Smooth muscle cell (in vitro differentiated cells): ENCODE results near the gene STRAP. TPM values are rescaled to one million over a fixed set of nuclear protein-coding genes. Genes with fewer than 3 reads are reported as not detected.

ENCODE experiments used
- DNase-seq: peaks from one replicate; lab custom pipeline; 2025; ENCODE audit not compliant: unreplicated experiment; lab: John Stamatoyannopoulos, UW
- H2AFZ ChIP-seq: fragments of 200-600 bp; sonication (generic); 2 replicates; pipeline ENCODE4 v1.6.0; 2016; ENCODE audit warnings: antibody characterized with exemption, low read depth, mild to moderate bottlenecking
- H3F3A ChIP-seq: fragments of 200-600 bp; sonication (generic); 2 replicates; pipeline ENCODE4 v1.6.0; 2017; ENCODE audit warnings: antibody characterized with exemption, low read depth
- H3K27ac ChIP-seq: fragments of 200-600 bp; sonication (generic); 2 replicates; pipeline ENCODE4 v1.5.1; 2016; ENCODE audit warnings: low read depth, mild to moderate bottlenecking
- H3K27me3 ChIP-seq: fragments of 200-600 bp; sonication (generic); 2 replicates; pipeline ENCODE4 v1.6.1; 2016; ENCODE audit warnings: low read depth, mild to moderate bottlenecking
- H3K36me3 ChIP-seq: fragments of 200-600 bp; sonication (generic); 2 replicates; pipeline ENCODE4 v1.5.1; 2016; ENCODE audit warnings: low read depth
- H3K4me1 ChIP-seq: fragments of 200-600 bp; sonication (generic); 2 replicates; pipeline ENCODE4 v1.5.1; 2016; ENCODE audit warnings: low read depth
- H3K4me2 ChIP-seq: fragments of 200-600 bp; sonication (generic); 2 replicates; pipeline ENCODE4 v1.6.0; 2016; ENCODE audit warnings: mild to moderate bottlenecking
- H3K4me3 ChIP-seq: fragments of 200-600 bp; sonication (generic); 2 replicates; pipeline ENCODE4 v1.5.1; 2016; ENCODE audit warnings: mild to moderate bottlenecking
- H3K79me2 ChIP-seq: fragments of 200-600 bp; sonication (generic); 2 replicates; pipeline ENCODE4 v1.6.0; 2016; ENCODE audit warnings: low read depth, mild to moderate bottlenecking
- H3K9ac ChIP-seq: fragments of 200-600 bp; sonication (generic); 2 replicates; pipeline ENCODE4 v1.6.0; 2016; ENCODE audit warnings: low read depth
- H3K9me3 ChIP-seq: fragments of 200-600 bp; sonication (generic); replicated peaks from 2 replicates; pipeline ENCODE4 v1.5.1; 2016; ENCODE audit warnings: low read depth
- H4K20me1 ChIP-seq: fragments of 200-600 bp; sonication (generic); 2 replicates; pipeline ENCODE4 v1.6.0; 2016; ENCODE audit warnings: low read depth
- WGBS: methylation state at CpG from one replicate; pipeline ENCODE4 v1.1.7; 2016; ENCODE audit warnings: low lambda C conversion rate; 5-methylcytosine and 5-hydroxymethylcytosine counted together
- polyA plus RNA-seq: library from polyadenylated mRNA; unstranded; fragments of >200 nt; fragmentation: Nextera tagmentation; extraction: Ambion mirVana; gene quantifications from 2 replicates; pipeline ENCODE4 v1.2.1, GENCODE V29; 2016
- total RNA-seq: library from RNA; depleted of rRNA; stranded (reverse); fragments of >200 nt; gene quantifications from 2 replicates; pipeline ENCODE4 v1.2.3, GENCODE V29; 2014
- TF ChIP-seq, protein P1 (sequence below): fragments of 200-600 bp; sonication (generic); IDR thresholded peaks from 2 replicates; pipeline ENCODE4 v1.5.1; 2017; ENCODE audit warnings: borderline replicate concordance, mild to moderate bottlenecking, antibody characterized with exemption; ENCODE audit not compliant: insufficient read depth, poor library complexity, severe bottlenecking

STRAP gene
- total and polyA plus RNA-seq, 2 experiments from 2014 or later, result 172 to 225 TPM

GRCh38 chr12:15928870-15929571, 46.8 kb downstream of the STRAP start:
- WGBS, result 65% methylated on average over 10 of the region's 10 CpGs
- H3K4me3 ChIP-seq, result no peak overlapping the region
- peaks cover 29% of the 10 kb centered on the region for H3K79me2 ChIP-seq
- H3K27me3 ChIP-seq, result no peaks in the 10 kb centered on the region
- DNase-seq, result no peak
- no peaks in the 10 kb centered on the region for H4K20me1 ChIP-seq
- H3K4me2 ChIP-seq, result peak overlapping the region; percentile 77
- peaks cover 44% of the 10 kb centered on the region for H3K4me1 ChIP-seq
- H3K9me3 ChIP-seq, result no peaks in the 10 kb centered on the region
- no peak overlapping the region for H2AFZ ChIP-seq
- TF ChIP-seq, protein P1, sequence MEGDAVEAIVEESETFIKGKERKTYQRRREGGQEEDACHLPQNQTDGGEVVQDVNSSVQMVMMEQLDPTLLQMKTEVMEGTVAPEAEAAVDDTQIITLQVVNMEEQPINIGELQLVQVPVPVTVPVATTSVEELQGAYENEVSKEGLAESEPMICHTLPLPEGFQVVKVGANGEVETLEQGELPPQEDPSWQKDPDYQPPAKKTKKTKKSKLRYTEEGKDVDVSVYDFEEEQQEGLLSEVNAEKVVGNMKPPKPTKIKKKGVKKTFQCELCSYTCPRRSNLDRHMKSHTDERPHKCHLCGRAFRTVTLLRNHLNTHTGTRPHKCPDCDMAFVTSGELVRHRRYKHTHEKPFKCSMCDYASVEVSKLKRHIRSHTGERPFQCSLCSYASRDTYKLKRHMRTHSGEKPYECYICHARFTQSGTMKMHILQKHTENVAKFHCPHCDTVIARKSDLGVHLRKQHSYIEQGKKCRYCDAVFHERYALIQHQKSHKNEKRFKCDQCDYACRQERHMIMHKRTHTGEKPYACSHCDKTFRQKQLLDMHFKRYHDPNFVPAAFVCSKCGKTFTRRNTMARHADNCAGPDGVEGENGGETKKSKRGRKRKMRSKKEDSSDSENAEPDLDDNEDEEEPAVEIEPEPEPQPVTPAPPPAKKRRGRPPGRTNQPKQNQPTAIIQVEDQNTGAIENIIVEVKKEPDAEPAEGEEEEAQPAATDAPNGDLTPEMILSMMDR, result no peak
- H3K36me3 ChIP-seq, result no peaks in the 10 kb centered on the region
- peak overlapping the region; percentile 87 for H3K27ac ChIP-seq
- H3F3A ChIP-seq, result no peaks in the 10 kb centered on the region
- peak overlapping the region; percentile 58 for H3K9ac ChIP-seq

DNA sequence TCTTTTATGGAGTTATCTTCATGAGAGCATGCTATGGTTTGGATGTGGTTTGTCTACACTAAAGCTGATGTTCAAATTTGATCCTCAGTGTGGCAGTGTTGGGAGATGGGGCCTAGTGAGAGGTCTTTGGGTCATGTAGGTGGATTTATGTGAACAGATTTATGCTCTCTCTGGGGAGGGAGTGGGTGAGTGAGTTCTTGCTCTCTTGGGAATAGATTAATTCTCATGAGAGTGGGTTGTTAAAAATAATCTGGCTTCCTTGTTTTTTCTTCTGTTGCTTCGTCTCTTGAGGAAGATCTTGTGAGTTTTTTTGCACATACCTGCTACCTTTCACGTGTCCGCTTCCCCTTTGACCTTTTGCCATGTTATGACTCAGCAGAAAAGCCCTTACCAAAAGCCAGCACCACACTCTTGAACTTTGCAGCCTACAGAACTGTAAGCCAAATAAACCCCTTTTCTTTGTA, 49.4 kb downstream of the STRAP start:
- no peak for DNase-seq
- H3F3A ChIP-seq, result no peaks in the 10 kb centered on the region
- TF ChIP-seq, protein P1, result no peak
- no peak overlapping the region for H2AFZ ChIP-seq
- H3K36me3 ChIP-seq, result no peaks in the 10 kb centered on the region
- H4K20me1 ChIP-seq, result no peaks in the 10 kb centered on the region
- H3K27me3 ChIP-seq, result no peaks in the 10 kb centered on the region
- no peak overlapping the region for H3K27ac ChIP-seq
- H3K9ac ChIP-seq, result no peak overlapping the region
- peaks cover 39% of the 10 kb centered on the region for H3K4me1 ChIP-seq
- H3K4me2 ChIP-seq, result no peak overlapping the region
- H3K9me3 ChIP-seq, result no peaks in the 10 kb centered on the region
- H3K79me2 ChIP-seq, result peaks cover 27% of the 10 kb centered on the region
- 86% methylated on average over 3 of the region's 3 CpGs for WGBS
- H3K4me3 ChIP-seq, result no peak overlapping the region

GRCh38 chr12:15932327-15932726, 50.1 kb downstream of the STRAP start:
- Histone ChIP-seq H3K9me3 (no peaks in the 10 kb centered on the region), H3K27ac (no peak overlapping the region), H3K27me3 (no peaks in the 10 kb centered on the region), H3K4me1 (peaks cover 37% of the 10 kb centered on the region), H3K4me3 (no peak overlapping the region), H4K20me1 (no peaks in the 10 kb centered on the region), H3K4me2 (no peak overlapping the region), H3F3A (no peaks in the 10 kb centered on the region), H3K79me2 (peaks cover 30% of the 10 kb centered on the region), H2AFZ (no peak overlapping the region), H3K9ac (no peak overlapping the region), H3K36me3 (no peaks in the 10 kb centered on the region)
- DNase-seq, result no peak
- TF ChIP-seq, protein P1, result no peak
- 100% methylated on average over 1 of the region's 1 CpG for WGBS

- H3K27ac ChIP-seq, result peak overlapping the region; percentile 84
- peak overlapping the region; percentile 4 for H3K9ac ChIP-seq
- no peak overlapping the region for H2AFZ ChIP-seq
- no peak overlapping the region for H3K4me3 ChIP-seq
- no peak overlapping the region for H3K4me2 ChIP-seq
- no peaks in the 10 kb centered on the region for H3K27me3 ChIP-seq
- no peaks in the 10 kb centered on the region for H3K36me3 ChIP-seq
- 93% methylated on average over 3 of the region's 3 CpGs for WGBS
- no peak for DNase-seq
- no peaks in the 10 kb centered on the region for H3F3A ChIP-seq
- H3K4me1 ChIP-seq, result peaks cover 30% of the 10 kb centered on the region
- TF ChIP-seq, protein P1, result no peak
- no peaks in the 10 kb centered on the region for H3K9me3 ChIP-seq
- H4K20me1 ChIP-seq, result no peaks in the 10 kb centered on the region
- peaks cover 30% of the 10 kb centered on the region for H3K79me2 ChIP-seq
Observed at GRCh38 chr12:15932971-15933370, 50.8 kb downstream of the STRAP start.
